ENCODE measurements around the gene STAB2. TPM values are rescaled to one million over a fixed set of nuclear protein-coding genes. Genes with fewer than 3 reads are reported as not detected.

The STAB2 gene
- total and polyA plus RNA-seq, 11 donors, result 0.12 to 3.5 (median 0.37) TPM; not detected in 6

- no peaks in the 10 kb centered on the region for H3K9me3 ChIP-seq
- no peaks in the 10 kb centered on the region for H3K36me3 ChIP-seq
- no peaks in the 10 kb centered on the region for H3K4me1 ChIP-seq
- no peak overlapping the region for H3K4me3 ChIP-seq
- H3K27me3 ChIP-seq, result peaks cover 0 to 3% (median 0%) of the 10 kb centered on the region in 9 donors
- no peak for DNase-seq
- TF ChIP-seq, protein P1, sequence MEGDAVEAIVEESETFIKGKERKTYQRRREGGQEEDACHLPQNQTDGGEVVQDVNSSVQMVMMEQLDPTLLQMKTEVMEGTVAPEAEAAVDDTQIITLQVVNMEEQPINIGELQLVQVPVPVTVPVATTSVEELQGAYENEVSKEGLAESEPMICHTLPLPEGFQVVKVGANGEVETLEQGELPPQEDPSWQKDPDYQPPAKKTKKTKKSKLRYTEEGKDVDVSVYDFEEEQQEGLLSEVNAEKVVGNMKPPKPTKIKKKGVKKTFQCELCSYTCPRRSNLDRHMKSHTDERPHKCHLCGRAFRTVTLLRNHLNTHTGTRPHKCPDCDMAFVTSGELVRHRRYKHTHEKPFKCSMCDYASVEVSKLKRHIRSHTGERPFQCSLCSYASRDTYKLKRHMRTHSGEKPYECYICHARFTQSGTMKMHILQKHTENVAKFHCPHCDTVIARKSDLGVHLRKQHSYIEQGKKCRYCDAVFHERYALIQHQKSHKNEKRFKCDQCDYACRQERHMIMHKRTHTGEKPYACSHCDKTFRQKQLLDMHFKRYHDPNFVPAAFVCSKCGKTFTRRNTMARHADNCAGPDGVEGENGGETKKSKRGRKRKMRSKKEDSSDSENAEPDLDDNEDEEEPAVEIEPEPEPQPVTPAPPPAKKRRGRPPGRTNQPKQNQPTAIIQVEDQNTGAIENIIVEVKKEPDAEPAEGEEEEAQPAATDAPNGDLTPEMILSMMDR (IDR thresholded peaks at IDR 0.05), result no peak
- no peak for TF ChIP-seq POLR2A (IDR thresholded peaks at IDR 0.05)
- H3K27ac ChIP-seq, result no peak overlapping the region
- intact Hi-C loops (cut with DNase I), result loop anchor here in 3 of 10 donors (5.0 to 10.0 kb wide), 3 partner anchors 44 to 286 kb away; no protein-coding TSS in a partner anchor
- no peak for ATAC-seq
Observed at GRCh38 chr12:103588680-103589079, 1.6 kb downstream of the STAB2 start.

DNA sequence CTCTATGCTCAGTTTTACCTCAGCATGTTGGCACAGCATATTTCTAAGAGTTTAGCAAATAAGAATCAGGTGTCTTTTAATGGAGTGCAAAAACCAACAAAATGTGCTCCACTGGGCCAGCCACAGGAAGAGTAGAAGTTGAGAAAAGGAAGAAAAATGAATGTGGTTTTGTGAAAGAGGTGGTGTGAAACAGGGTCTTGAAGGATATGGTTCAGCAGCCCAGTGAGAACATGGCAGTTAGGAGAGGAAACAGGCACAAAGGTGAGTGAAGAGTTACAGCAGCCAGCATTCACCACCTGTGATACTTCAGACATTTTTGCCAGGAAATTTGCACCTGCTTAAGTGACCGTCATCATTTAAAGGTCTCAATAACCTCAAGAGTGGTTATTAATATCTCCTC, 2.4 kb downstream of the STAB2 start:
- H3K4me1 ChIP-seq, result no peaks in the 10 kb centered on the region
- no peak overlapping the region for H3K27ac ChIP-seq
- H3K27me3 ChIP-seq, result peaks cover 0 to under 1% (median 0%) of the 10 kb centered on the region in 9 donors
- no peak for TF ChIP-seq POLR2A (IDR thresholded peaks at IDR 0.05)
- TF ChIP-seq, protein P1 (IDR thresholded peaks at IDR 0.05), result no peak
- no peaks in the 10 kb centered on the region for H3K9me3 ChIP-seq
- ATAC-seq, result no peak
- no peaks in the 10 kb centered on the region for H3K36me3 ChIP-seq
- WGBS, 4 donors, result 37 to 91% (median 75%) methylated on average over 1 of the region's 1 CpG
- H3K4me3 ChIP-seq, result no peak overlapping the region
- intact Hi-C loops (cut with DNase I), result loop anchor here in 3 of 10 donors (5.0 to 10.0 kb wide), 3 partner anchors 43 to 285 kb away; no protein-coding TSS in a partner anchor
- no peak for DNase-seq

DNA sequence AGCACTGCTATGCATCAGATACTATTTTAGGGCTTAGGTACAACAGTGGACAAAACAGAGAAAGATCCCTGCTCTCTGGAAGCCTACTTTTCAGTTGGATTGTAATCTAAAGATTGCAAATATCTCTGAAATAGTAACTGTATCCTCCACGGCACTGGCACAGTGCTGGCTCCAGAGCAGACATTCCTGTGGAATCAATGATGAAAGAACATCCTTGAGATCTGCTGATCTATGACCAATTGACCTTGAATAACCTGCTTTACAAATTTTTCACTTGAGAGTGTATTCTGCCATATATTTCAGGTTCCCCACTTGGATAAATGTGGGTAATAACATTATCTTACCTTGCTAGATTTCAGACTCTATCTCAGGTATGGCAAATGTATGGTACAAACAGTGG, 3.2 kb downstream of the STAB2 start:
- TF ChIP-seq, protein P1 (IDR thresholded peaks at IDR 0.05), result no peak
- TF ChIP-seq POLR2A (IDR thresholded peaks at IDR 0.05), result no peak
- 34 to 57% (median 40%) methylated on average over 1 of the region's 1 CpG for WGBS, 4 donors
- no peak for ATAC-seq
- intact Hi-C loops (cut with DNase I), result no loop called here
- H3K36me3 ChIP-seq, result no peaks in the 10 kb centered on the region
- no peaks in the 10 kb centered on the region for H3K9me3 ChIP-seq
- H3K27me3 ChIP-seq, result no peaks in the 10 kb centered on the region
- H3K27ac ChIP-seq, result no peak overlapping the region
- no peaks in the 10 kb centered on the region for H3K4me1 ChIP-seq
- no peak for DNase-seq
- no peak overlapping the region for H3K4me3 ChIP-seq

- TF ChIP-seq, protein P1 (IDR thresholded peaks at IDR 0.05), result no peak
- no peak for TF ChIP-seq POLR2A (IDR thresholded peaks at IDR 0.05)
- Histone ChIP-seq H3K27ac (no peak overlapping the region), H3K9me3 (no peaks in the 10 kb centered on the region), H3K4me1 (no peaks in the 10 kb centered on the region), H3K4me3 (no peak overlapping the region), H3K36me3 (no peaks in the 10 kb centered on the region), H3K27me3 (no peaks in the 10 kb centered on the region)
- ATAC-seq, result no peak
- DNase-seq, result no peak
- intact Hi-C loops (cut with DNase I), result no loop called here
- WGBS, 4 donors, result 46 to 66% (median 55%) methylated on average over 4 of the region's 4 CpGs
Observed at GRCh38 chr12:103596981-103597380, 9.9 kb downstream of the STAB2 start.

Measured in heart left ventricle (tissue), 16 donors.